Chondrocyte (in vitro differentiated cells): Measurements from ENCODE around the gene ALKBH3. TPM values are rescaled to one million over a fixed set of nuclear protein-coding genes. Genes with fewer than 3 reads are reported as not detected.

Experiments
- DNase-seq: peaks from one replicate; pipeline ENCODE4 v3.0.0; 2021; ENCODE audit warnings: mixed read lengths, low spot score
- H3K27ac Mint-ChIP-seq: one replicate; pipeline ENCODE4 v1.8.0; 2021; ENCODE audit warnings: mild to moderate bottlenecking, moderate library complexity, mixed read lengths; ENCODE audit not compliant: unreplicated experiment
- H3K27me3 Mint-ChIP-seq: 2 replicates; pipeline ENCODE4 v1.8.0; 2021; ENCODE audit warnings: low read depth, mixed read lengths
- H3K36me3 Mint-ChIP-seq: 2 replicates; pipeline ENCODE4 v1.8.0; 2021; ENCODE audit warnings: low read depth, mixed read lengths
- H3K4me1 Mint-ChIP-seq: 2 replicates; pipeline ENCODE4 v1.8.0; 2021; ENCODE audit warnings: low read depth, mild to moderate bottlenecking, mixed read lengths
- H3K4me3 Mint-ChIP-seq: one replicate; pipeline ENCODE4 v1.8.0; 2021; ENCODE audit warnings: mild to moderate bottlenecking, moderate library complexity, mixed read lengths; ENCODE audit not compliant: unreplicated experiment
- H3K9me3 Mint-ChIP-seq: 2 replicates; pipeline ENCODE4 v1.8.0; 2021; ENCODE audit warnings: low read depth, mixed read lengths
- total RNA-seq: library from RNA; stranded (reverse); gene quantifications from 3 replicates; pipeline ENCODE4 v1.2.1, GENCODE V29; 2021
- TF ChIP-seq, protein P1 (sequence below): fragments of 200-600 bp; sonication (generic); IDR thresholded peaks from 2 replicates; pipeline ENCODE4 v1.5.0; 2021; ENCODE audit warnings: antibody characterized with exemption, mild to moderate bottlenecking, moderate library complexity

ALKBH3 gene
- total RNA-seq, 1 donor from 2014 or later, result 26.5 TPM

DNA sequence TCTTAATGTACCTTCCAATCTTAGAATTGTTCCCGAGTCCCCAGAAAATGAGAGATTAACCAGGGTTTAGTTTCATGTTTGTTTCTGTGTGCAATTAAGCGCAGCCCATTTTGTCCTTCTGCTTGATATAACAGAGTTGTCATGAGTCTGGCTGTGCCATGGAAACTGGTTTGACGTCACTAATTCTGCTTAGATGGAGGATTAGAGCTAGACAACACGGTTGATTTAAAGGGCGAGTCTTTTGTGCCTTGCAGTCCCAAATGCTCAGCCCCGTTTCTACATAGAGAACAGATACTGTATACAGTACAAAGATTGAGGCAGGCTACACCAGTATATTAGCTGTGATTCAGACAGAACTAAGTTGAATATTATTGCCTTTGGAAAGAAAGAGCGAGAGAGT, 45.5 kb upstream of the ALKBH3 start:
- Mint-ChIP-seq H3K27ac (no peak overlapping the region), H3K9me3 (no peaks in the 10 kb centered on the region), H3K4me1 (peaks cover 40% of the 10 kb centered on the region)

DNA sequence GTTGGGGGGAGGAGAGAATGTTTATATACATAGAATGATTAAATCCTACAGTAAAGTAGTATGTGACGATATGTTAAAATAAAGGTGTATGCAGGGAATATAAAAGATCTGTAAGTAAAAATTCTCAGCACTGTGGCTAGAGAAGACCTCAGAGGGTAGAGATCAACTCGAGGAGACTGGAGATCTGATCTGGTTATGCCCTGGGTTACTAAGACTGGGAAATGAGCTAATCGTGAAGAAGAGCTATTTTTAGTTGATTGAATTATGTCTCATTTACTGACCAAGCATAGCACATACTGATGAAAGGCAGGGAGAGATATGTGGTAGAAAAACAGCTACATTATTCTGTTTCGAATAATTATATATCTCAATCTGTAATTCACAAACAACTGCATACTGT, 42.8 kb upstream of the ALKBH3 start:
- Mint-ChIP-seq H3K9me3 (no peaks in the 10 kb centered on the region), H3K27me3 (no peaks in the 10 kb centered on the region), H3K4me3 (no peak overlapping the region), H3K4me1 (peaks cover 23% of the 10 kb centered on the region), H3K36me3 (peaks cover 12% of the 10 kb centered on the region), H3K27ac (no peak overlapping the region)
- TF ChIP-seq, protein P1, sequence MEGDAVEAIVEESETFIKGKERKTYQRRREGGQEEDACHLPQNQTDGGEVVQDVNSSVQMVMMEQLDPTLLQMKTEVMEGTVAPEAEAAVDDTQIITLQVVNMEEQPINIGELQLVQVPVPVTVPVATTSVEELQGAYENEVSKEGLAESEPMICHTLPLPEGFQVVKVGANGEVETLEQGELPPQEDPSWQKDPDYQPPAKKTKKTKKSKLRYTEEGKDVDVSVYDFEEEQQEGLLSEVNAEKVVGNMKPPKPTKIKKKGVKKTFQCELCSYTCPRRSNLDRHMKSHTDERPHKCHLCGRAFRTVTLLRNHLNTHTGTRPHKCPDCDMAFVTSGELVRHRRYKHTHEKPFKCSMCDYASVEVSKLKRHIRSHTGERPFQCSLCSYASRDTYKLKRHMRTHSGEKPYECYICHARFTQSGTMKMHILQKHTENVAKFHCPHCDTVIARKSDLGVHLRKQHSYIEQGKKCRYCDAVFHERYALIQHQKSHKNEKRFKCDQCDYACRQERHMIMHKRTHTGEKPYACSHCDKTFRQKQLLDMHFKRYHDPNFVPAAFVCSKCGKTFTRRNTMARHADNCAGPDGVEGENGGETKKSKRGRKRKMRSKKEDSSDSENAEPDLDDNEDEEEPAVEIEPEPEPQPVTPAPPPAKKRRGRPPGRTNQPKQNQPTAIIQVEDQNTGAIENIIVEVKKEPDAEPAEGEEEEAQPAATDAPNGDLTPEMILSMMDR, result no peak
- no peak for DNase-seq

More for the DNA sequence above, 45.5 kb upstream of the ALKBH3 start:
- H3K4me3 Mint-ChIP-seq, result no peak overlapping the region
- no peak for DNase-seq
- H3K27me3 Mint-ChIP-seq, result no peaks in the 10 kb centered on the region
- TF ChIP-seq, protein P1, result no peak
- peaks cover 5% of the 10 kb centered on the region for H3K36me3 Mint-ChIP-seq

DNA sequence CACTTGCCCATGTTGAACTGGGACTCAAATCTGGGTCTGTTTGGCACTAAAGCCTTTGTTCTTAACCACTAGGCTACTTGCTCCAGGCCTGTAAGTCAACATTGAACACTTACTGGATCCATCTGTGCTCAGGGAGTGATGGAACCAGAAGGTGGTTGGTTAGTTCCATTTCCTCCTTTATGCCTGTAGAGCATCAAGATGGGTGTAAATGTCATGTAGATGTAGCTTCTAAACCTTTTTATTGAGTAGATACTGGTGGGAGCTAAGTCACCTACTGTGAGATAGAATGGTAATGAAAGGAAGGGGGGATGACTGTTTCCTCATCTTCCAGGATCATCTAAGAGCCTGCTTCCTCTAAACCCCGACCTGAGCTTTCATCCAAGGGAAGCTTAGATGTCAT, 38.6 kb upstream of the ALKBH3 start:
- H3K4me3 Mint-ChIP-seq, result no peak overlapping the region
- no peak overlapping the region for H3K27ac Mint-ChIP-seq
- H3K9me3 Mint-ChIP-seq, result no peaks in the 10 kb centered on the region
- TF ChIP-seq, protein P1, result no peak
- no peak for DNase-seq
- H3K27me3 Mint-ChIP-seq, result no peaks in the 10 kb centered on the region
- no peaks in the 10 kb centered on the region for H3K4me1 Mint-ChIP-seq
- peaks cover 14% of the 10 kb centered on the region for H3K36me3 Mint-ChIP-seq

GRCh38 chr11:43845816-43846215, 34.8 kb upstream of the ALKBH3 start:
- H3K9me3 Mint-ChIP-seq, result no peaks in the 10 kb centered on the region
- H3K27me3 Mint-ChIP-seq, result no peaks in the 10 kb centered on the region
- no peaks in the 10 kb centered on the region for H3K4me1 Mint-ChIP-seq
- no peak overlapping the region for H3K27ac Mint-ChIP-seq
- TF ChIP-seq, protein P1, result no peak
- peaks cover 5% of the 10 kb centered on the region for H3K36me3 Mint-ChIP-seq
- no peak overlapping the region for H3K4me3 Mint-ChIP-seq
- no peak for DNase-seq

GRCh38 chr11:43852057-43852636, 28.5 kb upstream of the ALKBH3 start:
- H3K9me3 Mint-ChIP-seq, result no peaks in the 10 kb centered on the region
- H3K27ac Mint-ChIP-seq, result no peak overlapping the region
- peaks cover 2% of the 10 kb centered on the region for H3K36me3 Mint-ChIP-seq
- no peak for DNase-seq
- TF ChIP-seq, protein P1, result peak; percentile 97
- H3K4me1 Mint-ChIP-seq, result no peaks in the 10 kb centered on the region
- H3K4me3 Mint-ChIP-seq, result no peak overlapping the region
- H3K27me3 Mint-ChIP-seq, result no peaks in the 10 kb centered on the region
